Gastrocnemius medialis (tissue), 4 donors: Measurements from ENCODE around the gene UBL7. TPM values are rescaled to one million over a fixed set of nuclear protein-coding genes. Genes with fewer than 3 reads are reported as not detected.

Experiments used
- ATAC-seq, 2 donors: fragments of 150-250 bp; one replicate each; pipeline ENCODE4 v1.9.1; 2016
- DNase-seq, 2 donors: peaks; one replicate each; pipeline ENCODE4 v3.0.0-alpha.2; 2019
- H3K27ac ChIP-seq, 4 donors: fragments of 200-600 bp; sonication (generic); 1 replicate in 1 of 4; 2 replicates in 3 of 4; pipeline ENCODE4 v1.5.1; 2016 to 2018; ENCODE audit warnings: mild to moderate bottlenecking in 2 of 4, moderate library complexity in 1 of 4
- H3K27me3 ChIP-seq, 3 donors: fragments of 200-600 bp; sonication (generic) in 2 of 3; 1 replicate in 1 of 3; 2 replicates in 2 of 3; pipeline versions ENCODE4 v1.5.1 to v1.6.0; 2016 to 2019; ENCODE audit warnings: mild to moderate bottlenecking in 1 of 3, moderate library complexity in 1 of 3
- H3K36me3 ChIP-seq, 2 donors: fragments of 200-600 bp; sonication (generic) in 1 of 2; one replicate each; pipeline ENCODE4 v1.5.1; 2017 to 2018
- H3K4me1 ChIP-seq, 2 donors: fragments of 200-600 bp; sonication (generic) in 1 of 2; one replicate each; pipeline ENCODE4 v1.5.1; 2016 to 2017; ENCODE audit warnings: mild to moderate bottlenecking in 2 of 2
- H3K4me3 ChIP-seq, 4 donors: fragments of 200-600 bp; sonication (generic) in 3 of 4; 1 replicate in 1 of 4; 2 replicates in 3 of 4; pipeline ENCODE4 v1.5.1; 2016 to 2019; ENCODE audit warnings: mild to moderate bottlenecking in 2 of 4
- H3K9me3 ChIP-seq, 3 donors: fragments of 200-600 bp; sonication (generic) in 2 of 3; 1 replicate in 1 of 3; 2 replicates in 2 of 3; pipeline ENCODE4 v1.5.1; 2016 to 2019
- POLR2A ChIP-seq, 2 donors: fragments of 450-650 bp; IDR thresholded peaks; one replicate each; pipeline ENCODE4 v1.6.1; 2017; ENCODE audit warnings: antibody characterized with exemption in 2 of 2, mild to moderate bottlenecking in 2 of 2, moderate library complexity in 2 of 2
- in situ Hi-C, 4 donors: fragments of 200-750 bp; cut with MboI; loops; one replicate each; pipeline versions ENCODE4 v1.15.0 to v1.8.0; 2017; ENCODE audit warnings: low sequenced_read_pairs in 4 of 4
- intact Hi-C: fragments of 100-400 bp; cut with DNase I; formaldehyde crosslinking; loops from one replicate; pipeline ENCODE4 v1.15.1; 2023; ENCODE audit warnings: low total_unique reads
- total RNA-seq, 4 donors: library from RNA; depleted of rRNA; stranded (reverse); fragments of >200 nt; gene quantifications; one replicate each; pipeline versions ENCODE4 v1.1.0 to v1.2.3, GENCODE V29; 2016
- TF ChIP-seq, protein P1 (sequence below), 5 experiments: fragments of 450-650 bp in 3 of 5; fragments of 200-600 bp in 2 of 5; sonication (generic) in 2 of 5; IDR thresholded peaks in 4 of 5; conservative IDR thresholded peaks in 1 of 5; 1 replicate in 4 of 5; 2 replicates in 1 of 5; pipeline ENCODE4 v1.5.1; 2016 to 2019; ENCODE audit warnings: antibody characterized with exemption in 5 of 5, mild to moderate bottlenecking in 3 of 5, moderate library complexity in 3 of 5

UBL7 gene
- total RNA-seq, 4 donors from 2014 or later = 66.4 to 139 (median 83.2) TPM

DNA sequence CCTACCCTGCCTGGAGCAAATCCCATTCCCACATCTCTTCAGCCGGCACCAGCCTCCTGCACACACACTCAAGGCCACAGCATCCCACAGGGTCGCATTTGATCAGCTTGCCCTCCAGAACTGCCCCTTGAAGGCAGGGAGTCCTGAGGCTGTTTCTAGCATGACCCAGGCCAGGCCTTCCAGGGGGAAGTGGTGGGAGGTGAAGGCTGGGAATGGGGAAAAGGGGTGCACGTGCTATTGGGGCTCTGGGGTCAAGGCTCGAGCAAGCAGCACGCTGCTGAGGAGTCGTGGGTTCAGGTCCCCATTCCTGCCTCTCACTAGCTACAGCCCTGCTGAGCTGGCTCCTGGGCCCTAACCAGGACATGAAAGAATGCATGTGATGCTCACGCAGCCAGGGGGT is 52.1 kb downstream of the UBL7 start:
- H3K9me3 ChIP-seq = no peaks in the 10 kb centered on the region
- intact Hi-C loops (no loop called here), in situ Hi-C loops (no loop called here)
- ATAC-seq = no peak
- H3K4me1 ChIP-seq = no peaks in the 10 kb centered on the region
- no peaks in the 10 kb centered on the region for H3K27me3 ChIP-seq
- no peak overlapping the region for H3K27ac ChIP-seq
- TF ChIP-seq, protein P1, sequence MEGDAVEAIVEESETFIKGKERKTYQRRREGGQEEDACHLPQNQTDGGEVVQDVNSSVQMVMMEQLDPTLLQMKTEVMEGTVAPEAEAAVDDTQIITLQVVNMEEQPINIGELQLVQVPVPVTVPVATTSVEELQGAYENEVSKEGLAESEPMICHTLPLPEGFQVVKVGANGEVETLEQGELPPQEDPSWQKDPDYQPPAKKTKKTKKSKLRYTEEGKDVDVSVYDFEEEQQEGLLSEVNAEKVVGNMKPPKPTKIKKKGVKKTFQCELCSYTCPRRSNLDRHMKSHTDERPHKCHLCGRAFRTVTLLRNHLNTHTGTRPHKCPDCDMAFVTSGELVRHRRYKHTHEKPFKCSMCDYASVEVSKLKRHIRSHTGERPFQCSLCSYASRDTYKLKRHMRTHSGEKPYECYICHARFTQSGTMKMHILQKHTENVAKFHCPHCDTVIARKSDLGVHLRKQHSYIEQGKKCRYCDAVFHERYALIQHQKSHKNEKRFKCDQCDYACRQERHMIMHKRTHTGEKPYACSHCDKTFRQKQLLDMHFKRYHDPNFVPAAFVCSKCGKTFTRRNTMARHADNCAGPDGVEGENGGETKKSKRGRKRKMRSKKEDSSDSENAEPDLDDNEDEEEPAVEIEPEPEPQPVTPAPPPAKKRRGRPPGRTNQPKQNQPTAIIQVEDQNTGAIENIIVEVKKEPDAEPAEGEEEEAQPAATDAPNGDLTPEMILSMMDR (IDR thresholded peaks at IDR 0.05 in 4 of 5, conservative IDR thresholded peaks at IDR 0.05 in 1 of 5) = no peak
- no peak for TF ChIP-seq POLR2A (IDR thresholded peaks at IDR 0.05)
- H3K36me3 ChIP-seq = no peaks in the 10 kb centered on the region
- no peak overlapping the region for H3K4me3 ChIP-seq
- DNase-seq = no peak

DNA sequence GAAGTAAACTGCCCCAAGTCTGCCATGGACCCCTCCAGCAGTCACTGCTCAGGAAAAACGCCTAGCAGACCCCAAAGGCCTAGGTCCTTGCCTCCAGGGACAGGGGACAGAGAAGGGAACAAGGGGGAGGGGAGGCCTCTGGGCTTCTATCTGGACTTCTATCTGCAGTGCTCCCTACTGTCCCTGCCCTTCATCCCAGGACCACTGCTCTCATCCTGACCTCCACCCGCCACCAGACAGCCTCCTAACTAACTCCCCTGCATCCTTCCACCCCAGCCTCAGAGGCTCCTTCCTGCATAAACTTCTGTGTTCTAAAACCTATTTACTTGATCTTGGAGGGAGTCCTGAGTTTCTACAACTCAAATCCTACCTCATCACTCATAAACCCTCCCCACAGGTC is 52.6 kb downstream of the UBL7 start:
- DNase-seq = no peak
- ATAC-seq = no peak
- Histone ChIP-seq H3K4me3 (no peak overlapping the region), H3K4me1 (no peaks in the 10 kb centered on the region), H3K9me3 (no peaks in the 10 kb centered on the region), H3K27ac (no peak overlapping the region), H3K36me3 (no peaks in the 10 kb centered on the region), H3K27me3 (no peaks in the 10 kb centered on the region)
- intact Hi-C loops = no loop called here
- in situ Hi-C loops = no loop called here
- TF ChIP-seq, protein P1 (IDR thresholded peaks at IDR 0.05 in 4 of 5, conservative IDR thresholded peaks at IDR 0.05 in 1 of 5) = no peak
- no peak for TF ChIP-seq POLR2A (IDR thresholded peaks at IDR 0.05)

DNA sequence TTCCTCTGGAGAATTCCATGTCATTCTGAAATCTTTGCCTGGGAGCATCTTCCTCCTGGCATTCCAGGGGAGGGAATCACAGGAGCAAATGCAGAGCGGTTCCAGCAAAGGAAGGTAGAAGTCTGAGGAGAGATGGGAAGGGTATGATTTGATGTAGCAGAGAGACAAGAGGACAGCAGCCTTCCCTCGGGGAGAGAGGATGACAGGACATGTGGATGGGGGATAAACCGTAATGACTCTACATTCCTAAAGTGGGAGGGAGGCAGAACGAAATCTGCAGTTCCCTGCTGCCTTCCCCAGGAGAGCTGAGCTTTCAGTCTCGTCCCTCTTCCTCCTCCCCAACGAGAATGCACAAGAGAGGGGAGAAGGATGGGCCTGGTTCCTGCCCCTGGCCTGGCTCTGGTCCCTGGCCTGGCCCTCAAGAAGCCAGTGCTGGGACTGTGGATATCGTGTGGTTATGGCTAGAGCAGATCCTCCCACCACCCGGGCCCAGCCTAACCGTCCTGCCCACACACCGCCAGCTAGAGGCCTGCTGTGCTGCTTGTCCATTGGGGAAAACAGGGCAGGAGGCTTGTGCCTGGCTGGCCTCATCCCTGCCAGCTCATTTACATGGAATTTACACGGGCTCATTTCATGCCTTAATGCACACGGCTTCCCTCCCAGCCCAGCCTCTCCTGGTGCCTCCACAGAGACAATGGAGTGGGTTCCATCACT is 53.8 kb downstream of the UBL7 start:
- DNase-seq = no peak
- no peak for TF ChIP-seq POLR2A (IDR thresholded peaks at IDR 0.05)
- TF ChIP-seq, protein P1 (IDR thresholded peaks at IDR 0.05 in 4 of 5, conservative IDR thresholded peaks at IDR 0.05 in 1 of 5) = no peak
- no peaks in the 10 kb centered on the region for H3K9me3 ChIP-seq
- no peaks in the 10 kb centered on the region for H3K36me3 ChIP-seq
- intact Hi-C loops (no loop called here), in situ Hi-C loops (no loop called here)
- no peaks in the 10 kb centered on the region for H3K27me3 ChIP-seq
- ATAC-seq = no peak
- no peak overlapping the region for H3K4me3 ChIP-seq
- H3K27ac ChIP-seq = no peak overlapping the region
- no peaks in the 10 kb centered on the region for H3K4me1 ChIP-seq

DNA sequence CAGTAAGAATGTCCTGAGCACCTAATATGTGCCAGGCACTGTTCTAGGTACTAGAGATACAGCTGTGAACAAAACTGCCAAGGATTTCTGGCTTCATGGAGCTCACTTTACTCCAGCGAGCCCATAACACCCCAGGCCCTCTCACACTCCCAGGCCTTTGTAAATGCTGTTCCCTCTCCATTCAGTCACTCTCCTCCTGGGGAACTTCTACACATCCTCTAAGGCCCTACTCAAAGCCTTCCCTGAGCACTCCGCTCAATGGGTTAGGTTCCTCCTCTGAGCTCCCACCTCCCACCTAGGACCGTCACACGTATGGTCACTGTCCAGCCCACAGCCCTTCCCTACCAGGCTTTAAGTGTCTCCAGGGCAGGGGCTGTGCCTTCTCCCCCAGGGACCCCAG is 54.4 kb downstream of the UBL7 start:
- Histone ChIP-seq H3K9me3 (no peaks in the 10 kb centered on the region), H3K27me3 (no peaks in the 10 kb centered on the region), H3K4me1 (no peaks in the 10 kb centered on the region), H3K4me3 (no peak overlapping the region), H3K36me3 (no peaks in the 10 kb centered on the region), H3K27ac (no peak overlapping the region)
- TF ChIP-seq, protein P1 (IDR thresholded peaks at IDR 0.05 in 4 of 5, conservative IDR thresholded peaks at IDR 0.05 in 1 of 5) = no peak
- TF ChIP-seq POLR2A (IDR thresholded peaks at IDR 0.05) = no peak
- ATAC-seq = no peak
- in situ Hi-C loops (no loop called here), intact Hi-C loops (no loop called here)
- DNase-seq = no peak

DNA sequence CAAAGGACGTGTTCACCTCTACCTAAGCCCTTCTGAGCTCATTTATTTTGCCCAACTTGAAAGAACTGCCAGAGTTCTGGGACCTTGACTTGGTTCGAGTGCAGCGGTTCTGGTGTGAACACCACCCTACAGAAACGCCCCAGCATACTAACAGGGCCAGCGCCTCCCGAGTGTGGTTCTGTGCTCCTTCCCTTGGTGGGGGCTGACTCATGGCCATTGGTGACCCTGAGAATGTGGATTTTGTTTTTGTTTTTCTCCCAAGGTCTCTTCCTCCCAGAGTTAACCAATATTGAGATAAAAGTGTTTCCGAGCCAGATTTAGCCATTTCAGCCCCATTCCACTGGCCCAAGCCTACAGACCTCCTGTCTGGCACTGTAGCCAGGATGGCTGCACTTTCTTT is 55.1 kb downstream of the UBL7 start:
- in situ Hi-C loops = no loop called here
- Histone ChIP-seq H3K27ac (no peak overlapping the region), H3K4me3 (no peak overlapping the region), H3K9me3 (no peaks in the 10 kb centered on the region), H3K4me1 (peaks cover 0 to 3% of the 10 kb centered on the region in 2 donors), H3K36me3 (no peaks in the 10 kb centered on the region), H3K27me3 (no peaks in the 10 kb centered on the region)
- TF ChIP-seq POLR2A (IDR thresholded peaks at IDR 0.05) = no peak
- TF ChIP-seq, protein P1 (IDR thresholded peaks at IDR 0.05 in 4 of 5, conservative IDR thresholded peaks at IDR 0.05 in 1 of 5) = no peak
- intact Hi-C loops = no loop called here
- ATAC-seq (no peak), DNase-seq (no peak)
